ENCODE measurements around the gene DOCK2. TPM values are rescaled to one million over a fixed set of nuclear protein-coding genes. Genes with fewer than 3 reads are reported as not detected.

The DOCK2 gene
- total and polyA plus RNA-seq, 12 donors: 3.3 to 59.5 (median 21.0) TPM

- H3K4me1 ChIP-seq (replicated peaks in 1 of 2): no peaks in the 10 kb centered on the region
- no peak for TF ChIP-seq CTCF (IDR thresholded peaks at IDR 0.05)
- no peak for TF ChIP-seq POLR2A (IDR thresholded peaks at IDR 0.05)
- WGBS, 4 donors: 80 to 92% (median 86%) methylated on average over 6 of the region's 6 CpGs
- H3K27ac ChIP-seq: no peak overlapping the region
- DNase-seq: no peak
- no peaks in the 10 kb centered on the region for H3K9me3 ChIP-seq (replicated peaks in 1 of 3)
- no peaks in the 10 kb centered on the region for H3K27me3 ChIP-seq
- intact Hi-C loops (cut with DNase I): no loop called here
- H3K36me3 ChIP-seq (replicated peaks in 1 of 2): peaks cover 0 to 5% of the 10 kb centered on the region in 2 donors
- H3K4me3 ChIP-seq: no peak overlapping the region
Observed at GRCh38 chr5:169696621-169697510, 59.8 kb downstream of the DOCK2 start.

GRCh38 chr5:169697511-169697890 is 60.4 kb downstream of the DOCK2 start:
- Histone ChIP-seq H3K27me3 (no peaks in the 10 kb centered on the region), H3K4me1 (replicated peaks in 1 of 2) (no peaks in the 10 kb centered on the region), H3K9me3 (replicated peaks in 1 of 3) (no peaks in the 10 kb centered on the region), H3K36me3 (replicated peaks in 1 of 2) (peaks cover 0 to 5% of the 10 kb centered on the region in 2 donors), H3K4me3 (no peak overlapping the region), H3K27ac (no peak overlapping the region)
- no peak for TF ChIP-seq CTCF (IDR thresholded peaks at IDR 0.05)
- TF ChIP-seq POLR2A (IDR thresholded peaks at IDR 0.05): no peak
- DNase-seq: no peak
- WGBS, 4 donors: 68 to 88% (median 76%) methylated on average over 2 of the region's 2 CpGs
- intact Hi-C loops (cut with DNase I): no loop called here

GRCh38 chr5:169697976-169698375 is 60.9 kb downstream of the DOCK2 start:
- H3K4me1 ChIP-seq (replicated peaks in 1 of 2): no peaks in the 10 kb centered on the region
- TF ChIP-seq POLR2A (IDR thresholded peaks at IDR 0.05) (no peak), CTCF (IDR thresholded peaks at IDR 0.05) (no peak)
- no peaks in the 10 kb centered on the region for H3K9me3 ChIP-seq (replicated peaks in 1 of 3)
- H3K36me3 ChIP-seq (replicated peaks in 1 of 2): peaks cover 0 to 5% of the 10 kb centered on the region in 2 donors
- H3K27ac ChIP-seq: no peak overlapping the region
- no peaks in the 10 kb centered on the region for H3K27me3 ChIP-seq
- intact Hi-C loops (cut with DNase I): no loop called here
- no peak for DNase-seq
- H3K4me3 ChIP-seq: no peak overlapping the region
- 83 to 97% (median 89%) methylated on average over 3 of the region's 3 CpGs for WGBS, 4 donors

GRCh38 chr5:169700611-169701010 is 63.5 kb downstream of the DOCK2 start:
- no peak for DNase-seq
- no peak overlapping the region for H3K4me3 ChIP-seq
- peaks cover 0 to 5% of the 10 kb centered on the region in 2 donors for H3K36me3 ChIP-seq (replicated peaks in 1 of 2)
- H3K4me1 ChIP-seq (replicated peaks in 1 of 2): no peaks in the 10 kb centered on the region
- no peak overlapping the region for H3K27ac ChIP-seq
- intact Hi-C loops (cut with DNase I): loop anchor here (5.0 kb wide), 2 partner anchors 282 to 372 kb away; partner anchors contain the start of gene INSYN2B (in 2 of the 2)
- TF ChIP-seq CTCF (IDR thresholded peaks at IDR 0.05) (no peak), POLR2A (IDR thresholded peaks at IDR 0.05) (no peak)
- H3K27me3 ChIP-seq: no peaks in the 10 kb centered on the region
- WGBS, 4 donors: 78 to 83% (median 81%) methylated on average over 5 of the region's 5 CpGs
- H3K9me3 ChIP-seq (replicated peaks in 1 of 3): no peaks in the 10 kb centered on the region

Measured in adrenal gland (tissue), 12 donors.